B cell (primary cell): ENCODE measurements around the gene KCNJ8. TPM values are rescaled to one million over a fixed set of nuclear protein-coding genes. Genes with fewer than 3 reads are reported as not detected.

Experiments used
- ATAC-seq: fragments of 200-7000 bp; cut with Tn5 transposase; one replicate; pipeline ENCODE4 v1.10.0; 2021; ENCODE audit warnings: low read depth, mild to moderate bottlenecking, moderate number of reproducible peaks, moderate library complexity
- CTCF ChIA-PET: fragments of 350-600 bp; sonication (Branson Sonifier 250); formaldehyde crosslinking; loops from one replicate; lab custom pipeline; 2021; ENCODE audit warnings: antibody characterized with exemption, inconsistent platforms; lab: Charles Lee
- POLR2A ChIA-PET: fragments of 350-600 bp; sonication (Branson Sonifier 250); formaldehyde crosslinking; loops from one replicate; lab custom pipeline; 2021; ENCODE audit warnings: antibody characterized with exemption; lab: Charles Lee
- DNase-seq: peaks from one replicate; pipeline ENCODE4 v3.0.0; 2013
- H2AFZ ChIP-seq: 2 replicates; pipeline ENCODE4 v1.6.1; 2012; ENCODE audit warnings: mild to moderate bottlenecking, low read depth, low read length; ENCODE audit not compliant: insufficient read depth, poor library complexity, severe bottlenecking
- H3K27ac ChIP-seq, 2 donors: 1 replicate in 1 of 2; 2 replicates in 1 of 2; pipeline ENCODE4 v1.5.1; 2012 to 2013; ENCODE audit warnings: low read length in 2 of 2, mild to moderate bottlenecking in 2 of 2, moderate library complexity in 1 of 2
- H3K27me3 ChIP-seq, 4 experiments: fragments of 200-600 bp in 1 of 4; sonication (generic) in 1 of 4; replicated peaks in 1 of 4; 1 replicate in 2 of 4; 2 replicates in 2 of 4; pipeline versions ENCODE4 v1.6.1 to v1.7.0; 2013 to 2016; ENCODE audit warnings: low read length in 3 of 4, mild to moderate bottlenecking in 2 of 4, mixed read lengths in 1 of 4, moderate library complexity in 1 of 4; ENCODE audit not compliant: insufficient read depth in 4 of 4, control insufficient read depth in 3 of 4; ENCODE audit errors: control extremely low read depth in 1 of 4
- H3K36me3 ChIP-seq, 2 experiments: replicated peaks in 1 of 2; 1 replicate in 1 of 2; 2 replicates in 1 of 2; pipeline versions ENCODE4 v1.6.1 to v1.7.1; 2013; ENCODE audit warnings: low read length in 1 of 2; ENCODE audit not compliant: insufficient read depth in 2 of 2, control insufficient read depth in 1 of 2; ENCODE audit errors: control extremely low read depth in 1 of 2, extremely low read depth in 1 of 2
- H3K4me1 ChIP-seq, 2 donors: fragments of 200-600 bp in 1 of 2; sonication (generic) in 1 of 2; 1 replicate in 1 of 2; 2 replicates in 1 of 2; pipeline versions ENCODE4 v1.5.1 to v1.6.1; 2013 to 2017; ENCODE audit warnings: low read length in 2 of 2; ENCODE audit not compliant: control insufficient read depth in 2 of 2, insufficient read depth in 2 of 2
- H3K4me2 ChIP-seq: replicated peaks from 2 replicates; pipeline ENCODE3; 2012; ENCODE audit warnings: mild to moderate bottlenecking, low read depth, low read length; ENCODE audit not compliant: poor library complexity, severe bottlenecking
- H3K4me3 ChIP-seq, 5 experiments: fragments of 200-600 bp in 1 of 5; sonication (generic) in 1 of 5; 1 replicate in 3 of 5; 2 replicates in 2 of 5; pipeline versions ENCODE4 v1.5.1 to v1.7.0; 2011 to 2016; ENCODE audit warnings: low read length in 4 of 5, mild to moderate bottlenecking in 4 of 5, low read depth in 2 of 5, control low read depth in 1 of 5, moderate library complexity in 1 of 5; ENCODE audit not compliant: insufficient read depth in 1 of 5; ENCODE audit errors: control extremely low read depth in 1 of 5, extremely low read depth in 1 of 5
- H3K79me2 ChIP-seq: fragments of 200-600 bp; sonication (generic); one replicate; pipeline ENCODE4 v1.6.0; 2016; ENCODE audit warnings: low read length; ENCODE audit not compliant: control insufficient read depth, insufficient read depth
- H3K9ac ChIP-seq: fragments of 200-600 bp; sonication (generic); 2 replicates; pipeline ENCODE4 v1.6.1; 2017; ENCODE audit warnings: mild to moderate bottlenecking, low read length, moderate library complexity
- H3K9me3 ChIP-seq, 3 donors: one replicate each; pipeline versions ENCODE4 v1.6.1 to v1.7.1; 2013; ENCODE audit warnings: low read length in 2 of 3; ENCODE audit not compliant: control insufficient read depth in 2 of 3, insufficient read depth in 1 of 3; ENCODE audit errors: control extremely low read depth in 1 of 3
- H4K20me1 ChIP-seq: 2 replicates; pipeline ENCODE4 v1.6.0; 2012; ENCODE audit warnings: mild to moderate bottlenecking, low read length; ENCODE audit not compliant: insufficient read depth, control insufficient read depth, poor library complexity, severe bottlenecking
- H3K27ac Mint-ChIP-seq: one replicate; pipeline ENCODE4 v1.8.0; 2021; ENCODE audit warnings: mixed read lengths
- H3K27me3 Mint-ChIP-seq: one replicate; pipeline ENCODE4 v1.8.0; 2021; ENCODE audit warnings: mixed read lengths
- H3K4me1 Mint-ChIP-seq: one replicate; pipeline ENCODE4 v1.8.0; 2021; ENCODE audit warnings: mixed read lengths
- H3K4me3 Mint-ChIP-seq: one replicate; pipeline ENCODE4 v1.8.0; 2021; ENCODE audit warnings: mixed read lengths
- H3K9me3 Mint-ChIP-seq: one replicate; pipeline ENCODE4 v1.8.0; 2022; ENCODE audit warnings: mixed read lengths; ENCODE audit not compliant: insufficient read depth
- EZH2 ChIP-seq: IDR thresholded peaks from 2 replicates; pipeline ENCODE4 v1.6.1; 2012; ENCODE audit warnings: borderline replicate concordance, low read depth, mild to moderate bottlenecking, moderate library complexity, low read length; ENCODE audit not compliant: insufficient read depth, poor library complexity, severe bottlenecking
- WGBS: methylation state at CpG from one replicate; pipeline ENCODE4 v1.1.5; 2013; ENCODE audit warnings: missing lambda C conversion rate; ENCODE audit not compliant: insufficient coverage; 5-methylcytosine and 5-hydroxymethylcytosine counted together
- intact Hi-C: fragments of 100-400 bp; cut with micrococcal nuclease; formaldehyde crosslinking; loops from one replicate; pipeline ENCODE4 v1.10.0; 2022
- polyA plus RNA-seq: library from polyadenylated mRNA; depleted of rRNA; stranded (reverse); fragments of >200 nt; gene quantifications from 2 replicates; pipeline ENCODE4 v1.2.3, GENCODE V29; 2012
- total RNA-seq, 2 donors: library from RNA; stranded (reverse); fragments of 120-200 nt in 1 of 2; gene quantifications; 1 replicate in 1 of 2; 2 replicates in 1 of 2; pipeline versions ENCODE4 v1.2.3 to v1.2.4, GENCODE V29; 2013 to 2022
- TF ChIP-seq, protein P1 (sequence below): fragments of 200-600 bp; IDR thresholded peaks from one replicate; pipeline ENCODE4 v1.8.0; 2022; ENCODE audit warnings: antibody characterized with exemption, mild to moderate bottlenecking

Gene KCNJ8
- total and polyA plus RNA-seq, 2 donors (not counting 1 experiment from before 2014, with no cell fraction given): not detected

DNA sequence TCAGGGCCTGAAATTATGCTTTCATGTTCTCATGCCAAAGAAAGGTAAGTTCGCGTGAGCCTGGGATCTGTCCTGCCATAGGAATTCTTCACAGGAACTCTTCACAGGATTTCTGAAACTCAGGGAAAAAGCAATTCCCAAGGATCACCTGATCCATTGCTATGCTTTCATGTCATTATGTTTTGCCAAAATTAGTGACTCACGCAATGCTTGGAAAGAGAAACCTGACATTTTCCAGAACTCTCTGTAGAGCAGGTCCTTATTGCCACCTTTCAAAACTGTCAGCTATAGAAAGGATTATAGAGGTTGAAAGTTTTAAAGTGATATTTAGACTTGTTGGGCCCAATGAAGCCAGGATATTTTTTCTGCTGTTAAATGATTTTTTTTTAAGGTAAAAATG, 6.3 kb upstream of the KCNJ8 start:
- Histone ChIP-seq H3K4me2 (no peak overlapping the region), H2AFZ (no peak overlapping the region), H3K4me3 (no peak overlapping the region), H3K79me2 (no peaks in the 10 kb centered on the region), H3K9me3 (no peaks in the 10 kb centered on the region), H3K27me3 (peaks cover 0 to 16% (median 0%) of the 10 kb centered on the region in 4 experiments), H3K36me3 (no peaks in the 10 kb centered on the region), H3K4me1 (no peaks in the 10 kb centered on the region), H3K27ac (no peak overlapping the region), H4K20me1 (no peaks in the 10 kb centered on the region), H3K9ac (no peak overlapping the region)
- ChIA-PET POLR2A (no interaction called here), CTCF (no interaction called here)
- Mint-ChIP-seq H3K4me1 (no peaks in the 10 kb centered on the region), H3K27me3 (peaks cover 18% of the 10 kb centered on the region), H3K4me3 (no peak overlapping the region), H3K27ac (no peak overlapping the region), H3K9me3 (peaks cover 4% of the 10 kb centered on the region)
- TF ChIP-seq, protein P1, sequence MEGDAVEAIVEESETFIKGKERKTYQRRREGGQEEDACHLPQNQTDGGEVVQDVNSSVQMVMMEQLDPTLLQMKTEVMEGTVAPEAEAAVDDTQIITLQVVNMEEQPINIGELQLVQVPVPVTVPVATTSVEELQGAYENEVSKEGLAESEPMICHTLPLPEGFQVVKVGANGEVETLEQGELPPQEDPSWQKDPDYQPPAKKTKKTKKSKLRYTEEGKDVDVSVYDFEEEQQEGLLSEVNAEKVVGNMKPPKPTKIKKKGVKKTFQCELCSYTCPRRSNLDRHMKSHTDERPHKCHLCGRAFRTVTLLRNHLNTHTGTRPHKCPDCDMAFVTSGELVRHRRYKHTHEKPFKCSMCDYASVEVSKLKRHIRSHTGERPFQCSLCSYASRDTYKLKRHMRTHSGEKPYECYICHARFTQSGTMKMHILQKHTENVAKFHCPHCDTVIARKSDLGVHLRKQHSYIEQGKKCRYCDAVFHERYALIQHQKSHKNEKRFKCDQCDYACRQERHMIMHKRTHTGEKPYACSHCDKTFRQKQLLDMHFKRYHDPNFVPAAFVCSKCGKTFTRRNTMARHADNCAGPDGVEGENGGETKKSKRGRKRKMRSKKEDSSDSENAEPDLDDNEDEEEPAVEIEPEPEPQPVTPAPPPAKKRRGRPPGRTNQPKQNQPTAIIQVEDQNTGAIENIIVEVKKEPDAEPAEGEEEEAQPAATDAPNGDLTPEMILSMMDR: no peak
- 90% methylated on average over 2 of the region's 3 CpGs for WGBS
- no peak for ATAC-seq
- intact Hi-C loops: no loop called here
- DNase-seq: no peak

DNA sequence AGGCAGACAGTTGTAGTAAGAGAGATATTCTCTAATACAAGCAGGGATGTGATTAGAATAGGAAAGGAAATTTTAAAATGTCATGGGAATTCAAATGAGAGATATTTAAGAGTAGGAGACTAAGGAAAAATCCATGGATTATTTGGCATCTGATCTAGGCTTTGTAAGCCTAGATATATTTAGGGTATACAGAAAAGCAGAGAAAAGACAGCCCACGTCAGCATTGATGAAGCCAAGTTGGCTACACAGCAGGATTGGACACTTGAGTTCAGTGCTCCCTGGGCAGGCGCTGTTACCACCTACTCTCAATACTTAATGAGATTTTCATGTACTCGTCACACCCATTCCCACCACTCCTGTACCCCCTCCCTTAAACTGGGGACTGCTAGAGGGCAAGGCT, 1.7 kb upstream of the KCNJ8 start:
- no peak overlapping the region for H3K9ac ChIP-seq
- ChIA-PET CTCF (no interaction called here), POLR2A (no interaction called here)
- no peaks in the 10 kb centered on the region for H3K4me1 Mint-ChIP-seq
- no peaks in the 10 kb centered on the region for H3K9me3 ChIP-seq
- no peaks in the 10 kb centered on the region for H3K9me3 Mint-ChIP-seq
- H3K4me1 ChIP-seq: no peaks in the 10 kb centered on the region
- no peak overlapping the region for H3K27ac Mint-ChIP-seq
- H3K4me2 ChIP-seq: no peak overlapping the region
- no peak overlapping the region for H2AFZ ChIP-seq
- no peak overlapping the region for H3K4me3 Mint-ChIP-seq
- no peaks in the 10 kb centered on the region for H3K36me3 ChIP-seq
- no peak overlapping the region for H3K27ac ChIP-seq
- TF ChIP-seq EZH2: no peak
- TF ChIP-seq, protein P1: no peak
- H3K79me2 ChIP-seq: no peaks in the 10 kb centered on the region
- ATAC-seq (no peak), DNase-seq (no peak)
- intact Hi-C loops: no loop called here
- WGBS: 100% methylated on average over 1 of the region's 3 CpGs
- H4K20me1 ChIP-seq: no peaks in the 10 kb centered on the region
- peaks cover 0 to 36% (median 13%) of the 10 kb centered on the region in 4 experiments for H3K27me3 ChIP-seq
- H3K27me3 Mint-ChIP-seq: peaks cover 41% of the 10 kb centered on the region
- H3K4me3 ChIP-seq: no peak overlapping the region
